Measurements from ENCODE around the gene ARHGAP11A.
"Not testable (repeated sequence)": the region's sequence is repeated elsewhere in the genome, so short reads cannot be mapped to it uniquely, and the experiment has no call there.

The ARHGAP11A gene

GRCh38 chr15:32615051-32615870 is at the start of gene ARHGAP11A:
Gene ARHGAP11A, plus strand, starts transcription at chr15:32615504. Its CDS starts 708 bp downstream, at chr15:32616212.
- peak within 1 kb of the TSS; percentile 60 for H3K9ac ChIP-seq (ENCODE audit: low read length in 2 of 2)
- peak within 1 kb of the TSS; percentile 75 for H3K27ac ChIP-seq (ENCODE audit: low read length)
- not testable (repeated sequence) for H3K27me3 ChIP-seq (ENCODE audit: control insufficient read depth in 1 of 2, insufficient read depth in 2 of 2, low read length in 2 of 2); H3K9me3 ChIP-seq (ENCODE audit: control insufficient read depth in 2 of 2, low read length in 2 of 2); H3K36me3 ChIP-seq (ENCODE audit: control insufficient read depth in 2 of 2, insufficient read depth in 2 of 2, low read length in 2 of 2); H3K4me1 ChIP-seq (ENCODE audit: control insufficient read depth, insufficient read depth, low read length)
- H3K4me3 ChIP-seq (ENCODE audit: low read length in 2 of 2) = peak within 1 kb of the TSS; percentile 73 to 79

- not testable (repeated sequence) for H3K36me3 ChIP-seq (ENCODE audit: control insufficient read depth in 2 of 2, insufficient read depth in 2 of 2, low read length in 2 of 2); H3K4me1 ChIP-seq (ENCODE audit: control insufficient read depth, insufficient read depth, low read length); H3K4me3 ChIP-seq (ENCODE audit: low read length in 2 of 2); H3K9me3 ChIP-seq (ENCODE audit: control insufficient read depth in 2 of 2, low read length in 2 of 2); H3K27ac ChIP-seq (ENCODE audit: low read length); H3K27me3 ChIP-seq (ENCODE audit: control insufficient read depth in 1 of 2, insufficient read depth in 2 of 2, low read length in 2 of 2); H3K9ac ChIP-seq (ENCODE audit: low read length in 2 of 2)
These were observed 46.3 kb upstream of the ARHGAP11A start for GRCh38 chr15:32568988-32569387.

DNA sequence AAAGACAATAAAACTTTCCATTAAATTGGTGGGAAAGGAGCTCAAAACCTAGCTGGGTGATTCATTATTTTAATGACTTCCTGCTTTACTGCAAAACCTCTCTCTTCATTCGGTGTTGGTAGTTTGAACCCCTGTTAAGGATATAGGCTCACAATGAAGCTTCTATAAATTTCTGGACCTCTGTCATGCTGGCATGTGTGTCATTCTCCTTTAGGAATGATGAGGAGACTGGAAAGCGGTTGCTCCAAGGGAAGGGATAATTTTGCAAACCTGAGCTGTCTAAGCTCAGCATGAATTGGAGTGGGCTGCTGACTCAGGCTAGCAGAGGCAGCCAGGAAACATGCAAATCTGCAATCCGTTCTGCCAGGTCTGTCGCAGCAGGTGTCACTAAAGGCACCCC is 36.8 kb upstream of the ARHGAP11A start:
- H3K27me3 ChIP-seq (ENCODE audit: control insufficient read depth in 1 of 2, insufficient read depth in 2 of 2, low read length in 2 of 2); H3K36me3 ChIP-seq (ENCODE audit: control insufficient read depth in 2 of 2, insufficient read depth in 2 of 2, low read length in 2 of 2); H3K9me3 ChIP-seq (ENCODE audit: control insufficient read depth in 2 of 2, low read length in 2 of 2); H3K4me1 ChIP-seq (ENCODE audit: control insufficient read depth, insufficient read depth, low read length); H3K4me3 ChIP-seq (ENCODE audit: low read length in 2 of 2); H3K27ac ChIP-seq (ENCODE audit: low read length); H3K9ac ChIP-seq (ENCODE audit: low read length in 2 of 2): not testable (repeated sequence)

- not testable (repeated sequence) for H3K27me3 ChIP-seq (ENCODE audit: control insufficient read depth in 1 of 2, insufficient read depth in 2 of 2, low read length in 2 of 2); H3K36me3 ChIP-seq (ENCODE audit: control insufficient read depth in 2 of 2, insufficient read depth in 2 of 2, low read length in 2 of 2); H3K9ac ChIP-seq (ENCODE audit: low read length in 2 of 2); H3K4me3 ChIP-seq (ENCODE audit: low read length in 2 of 2); H3K27ac ChIP-seq (ENCODE audit: low read length); H3K9me3 ChIP-seq (ENCODE audit: control insufficient read depth in 2 of 2, low read length in 2 of 2); H3K4me1 ChIP-seq (ENCODE audit: control insufficient read depth, insufficient read depth, low read length)
These were observed 29.5 kb upstream of the ARHGAP11A start for GRCh38 chr15:32585844-32586243.

GRCh38 chr15:32593151-32593550 is 22.2 kb upstream of the ARHGAP11A start, which contains the start of gene GOLGA8N:
Gene GOLGA8N, plus strand, starts transcription at chr15:32593456.
- H3K27ac ChIP-seq (ENCODE audit: low read length); H3K36me3 ChIP-seq (ENCODE audit: control insufficient read depth in 2 of 2, insufficient read depth in 2 of 2, low read length in 2 of 2); H3K4me3 ChIP-seq (ENCODE audit: low read length in 2 of 2); H3K9ac ChIP-seq (ENCODE audit: low read length in 2 of 2); H3K4me1 ChIP-seq (ENCODE audit: control insufficient read depth, insufficient read depth, low read length); H3K9me3 ChIP-seq (ENCODE audit: control insufficient read depth in 2 of 2, low read length in 2 of 2); H3K27me3 ChIP-seq (ENCODE audit: control insufficient read depth in 1 of 2, insufficient read depth in 2 of 2, low read length in 2 of 2): not testable (repeated sequence)

- not testable (repeated sequence) for H3K9ac ChIP-seq (ENCODE audit: low read length in 2 of 2); H3K4me3 ChIP-seq (ENCODE audit: low read length in 2 of 2); H3K27ac ChIP-seq (ENCODE audit: low read length); H3K9me3 ChIP-seq (ENCODE audit: control insufficient read depth in 2 of 2, low read length in 2 of 2); H3K4me1 ChIP-seq (ENCODE audit: control insufficient read depth, insufficient read depth, low read length); H3K36me3 ChIP-seq (ENCODE audit: control insufficient read depth in 2 of 2, insufficient read depth in 2 of 2, low read length in 2 of 2); H3K27me3 ChIP-seq (ENCODE audit: control insufficient read depth in 1 of 2, insufficient read depth in 2 of 2, low read length in 2 of 2)
These were observed 5.8 kb upstream of the ARHGAP11A start for GRCh38 chr15:32609518-32609917.

DNA sequence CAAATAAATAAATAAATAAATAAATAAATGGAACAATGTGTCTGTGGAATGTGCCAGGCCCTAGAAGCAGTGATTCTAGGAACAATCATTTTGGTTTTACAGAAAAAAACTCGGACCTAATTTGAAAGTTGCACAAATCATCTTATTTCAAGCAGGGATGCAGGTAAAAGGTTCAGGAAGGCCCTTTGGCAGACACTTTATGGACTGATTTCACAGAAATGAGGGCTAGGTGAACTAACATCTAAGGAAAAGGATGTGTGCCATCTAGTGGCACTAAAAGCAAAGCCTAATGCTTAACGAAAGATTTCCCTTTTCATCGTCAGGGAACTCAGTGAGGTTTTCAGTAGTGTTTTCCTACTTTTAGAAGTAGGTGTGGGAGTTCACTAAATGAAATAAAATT is 4.6 kb upstream of the ARHGAP11A start:
- H3K4me1 ChIP-seq (ENCODE audit: control insufficient read depth, insufficient read depth, low read length); H3K27me3 ChIP-seq (ENCODE audit: control insufficient read depth in 1 of 2, insufficient read depth in 2 of 2, low read length in 2 of 2); H3K36me3 ChIP-seq (ENCODE audit: control insufficient read depth in 2 of 2, insufficient read depth in 2 of 2, low read length in 2 of 2); H3K4me3 ChIP-seq (ENCODE audit: low read length in 2 of 2); H3K27ac ChIP-seq (ENCODE audit: low read length); H3K9me3 ChIP-seq (ENCODE audit: control insufficient read depth in 2 of 2, low read length in 2 of 2); H3K9ac ChIP-seq (ENCODE audit: low read length in 2 of 2): not testable (repeated sequence)

GRCh38 chr15:32614712-32615050 is 623 bp upstream of the ARHGAP11A start:
- H3K9me3 ChIP-seq (ENCODE audit: control insufficient read depth in 2 of 2, low read length in 2 of 2); H3K36me3 ChIP-seq (ENCODE audit: control insufficient read depth in 2 of 2, insufficient read depth in 2 of 2, low read length in 2 of 2); H3K4me1 ChIP-seq (ENCODE audit: control insufficient read depth, insufficient read depth, low read length); H3K27me3 ChIP-seq (ENCODE audit: control insufficient read depth in 1 of 2, insufficient read depth in 2 of 2, low read length in 2 of 2): not testable (repeated sequence)
- peak overlapping the region; percentile 73 to 79 for H3K4me3 ChIP-seq (ENCODE audit: low read length in 2 of 2)
- H3K9ac ChIP-seq (ENCODE audit: low read length in 2 of 2) = peak overlapping the region; percentile 60
- H3K27ac ChIP-seq (ENCODE audit: low read length) = peak overlapping the region; percentile 75

DNA sequence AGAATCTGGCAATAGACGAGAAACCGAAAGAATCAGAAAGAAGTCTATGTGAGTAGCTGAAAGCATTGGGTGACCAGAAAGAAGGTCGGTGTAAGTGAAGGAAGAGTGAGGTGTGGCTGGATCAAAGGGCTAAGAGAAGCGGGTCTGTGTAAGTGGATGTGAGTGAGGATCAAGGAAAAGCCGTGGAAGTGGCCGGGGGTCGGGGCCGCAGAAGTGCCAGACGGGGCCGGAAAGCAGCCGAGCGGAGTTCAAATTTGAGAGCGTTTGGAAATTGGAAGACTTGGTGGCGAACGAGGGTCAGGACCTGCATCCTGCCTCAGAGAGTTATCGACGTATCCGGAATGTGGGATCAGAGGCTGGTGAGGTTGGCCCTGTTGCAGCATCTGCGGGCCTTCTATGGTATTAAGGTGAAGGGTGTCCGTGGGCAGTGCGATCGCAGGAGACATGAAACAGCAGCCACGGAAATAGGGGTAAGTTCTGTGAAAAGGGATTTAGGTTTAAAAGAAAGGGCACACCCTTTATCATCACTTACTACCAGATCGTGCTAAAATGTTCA is 645 bp downstream of the ARHGAP11A start:
- not testable (repeated sequence) for H3K36me3 ChIP-seq (ENCODE audit: control insufficient read depth in 2 of 2, insufficient read depth in 2 of 2, low read length in 2 of 2); H3K4me1 ChIP-seq (ENCODE audit: control insufficient read depth, insufficient read depth, low read length); H3K27me3 ChIP-seq (ENCODE audit: control insufficient read depth in 1 of 2, insufficient read depth in 2 of 2, low read length in 2 of 2); H3K27ac ChIP-seq (ENCODE audit: low read length); H3K9me3 ChIP-seq (ENCODE audit: control insufficient read depth in 2 of 2, low read length in 2 of 2); H3K9ac ChIP-seq (ENCODE audit: low read length in 2 of 2)
- peak overlapping the region; percentile 58 to 73 for H3K4me3 ChIP-seq (ENCODE audit: low read length in 2 of 2)

GRCh38 chr15:32636410-32636809 is 21.1 kb downstream of the ARHGAP11A start:
- Histone ChIP-seq H3K9me3 (ENCODE audit: control insufficient read depth in 2 of 2, low read length in 2 of 2) (no peaks in the 10 kb centered on the region), H3K4me1 (ENCODE audit: control insufficient read depth, insufficient read depth, low read length) (no peaks in the 10 kb centered on the region), H3K36me3 (ENCODE audit: control insufficient read depth in 2 of 2, insufficient read depth in 2 of 2, low read length in 2 of 2) (no peaks in the 10 kb centered on the region), H3K27me3 (ENCODE audit: control insufficient read depth in 1 of 2, insufficient read depth in 2 of 2, low read length in 2 of 2) (peaks cover 0 to 3% of the 10 kb centered on the region in 2 donors), H3K9ac (ENCODE audit: low read length in 2 of 2) (no peak overlapping the region), H3K27ac (ENCODE audit: low read length) (no peak overlapping the region), H3K4me3 (ENCODE audit: low read length in 2 of 2) (no peak overlapping the region)

DNA sequence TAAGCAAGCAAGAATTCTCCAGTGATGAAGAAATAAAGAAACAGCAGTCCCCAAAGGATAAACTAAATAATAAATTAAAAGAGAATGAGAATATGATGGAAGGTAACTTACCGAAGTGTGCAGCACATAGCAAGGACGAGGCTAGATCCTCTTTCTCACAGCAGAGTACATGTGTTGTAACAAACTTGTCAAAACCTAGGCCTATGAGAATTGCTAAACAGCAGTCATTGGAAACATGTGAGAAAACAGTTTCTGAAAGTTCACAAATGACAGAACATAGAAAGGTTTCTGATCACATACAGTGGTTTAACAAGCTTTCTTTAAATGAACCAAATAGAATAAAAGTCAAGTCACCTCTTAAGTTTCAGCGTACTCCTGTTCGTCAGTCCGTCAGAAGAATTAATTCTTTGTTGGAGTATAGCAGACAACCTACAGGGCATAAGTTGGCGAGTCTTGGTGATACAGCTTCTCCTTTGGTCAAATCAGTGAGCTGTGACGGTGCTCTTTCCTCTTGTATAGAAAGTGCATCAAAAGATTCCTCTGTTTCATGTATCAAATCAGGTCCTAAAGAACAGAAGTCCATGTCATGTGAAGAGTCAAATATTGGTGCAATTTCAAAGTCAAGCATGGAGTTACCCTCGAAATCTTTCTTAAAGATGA is 21.7 kb downstream of the ARHGAP11A start:
- Histone ChIP-seq H3K4me3 (ENCODE audit: low read length in 2 of 2) (no peak overlapping the region), H3K27me3 (ENCODE audit: control insufficient read depth in 1 of 2, insufficient read depth in 2 of 2, low read length in 2 of 2) (peaks cover 5 to 8% of the 10 kb centered on the region in 2 donors), H3K9me3 (ENCODE audit: control insufficient read depth in 2 of 2, low read length in 2 of 2) (no peaks in the 10 kb centered on the region), H3K9ac (ENCODE audit: low read length in 2 of 2) (no peak overlapping the region), H3K27ac (ENCODE audit: low read length) (no peak overlapping the region), H3K36me3 (ENCODE audit: control insufficient read depth in 2 of 2, insufficient read depth in 2 of 2, low read length in 2 of 2) (no peaks in the 10 kb centered on the region), H3K4me1 (ENCODE audit: control insufficient read depth, insufficient read depth, low read length) (no peaks in the 10 kb centered on the region)

All from stomach smooth muscle (tissue), 2 donors.